HepG2 (cell line): ENCODE data around the gene VEZT. TPM values are rescaled to one million over a fixed set of nuclear protein-coding genes. Genes with fewer than 3 reads are reported as not detected.

Experiments
- FOXC1 ChIP-seq: sonication (generic); formaldehyde crosslinking; IDR thresholded peaks from 2 replicates; pipeline ENCODE4 v1.8.0; 2022; ENCODE audit warnings: mild to moderate bottlenecking, missing genetic modification reagents, borderline replicate concordance
- HNRNPH1 ChIP-seq: fragments of 200-400 bp; formaldehyde crosslinking; optimal IDR thresholded peaks from 2 replicates; pipeline ENCODE3; 2017; ENCODE audit warnings: mild to moderate bottlenecking, low read depth, low read length
- MIER2 ChIP-seq: IDR thresholded peaks from 2 replicates; pipeline ENCODE4 v1.6.1; 2016; ENCODE audit warnings: missing biosample characterization, missing genetic modification reagents
- MTF2 ChIP-seq: sonication (generic); formaldehyde crosslinking; IDR thresholded peaks from 2 replicates; pipeline ENCODE4 v1.5.0; 2020; ENCODE audit warnings: missing genetic modification reagents, borderline replicate concordance
- RNF2 ChIP-seq: fragments of 450-650 bp; conservative IDR thresholded peaks from 2 replicates; pipeline ENCODE4 v1.6.1; 2016; ENCODE audit warnings: low read depth
- RNF219 ChIP-seq: sonication (generic); formaldehyde crosslinking; IDR thresholded peaks from 2 replicates; pipeline ENCODE4 v1.5.0; 2020; ENCODE audit warnings: mild to moderate bottlenecking, missing genetic modification reagents
- SIN3B ChIP-seq: fragments of 150-350 bp; IDR thresholded peaks from 2 replicates; pipeline ENCODE4 v1.6.1; 2014; ENCODE audit warnings: low read length
- SIX1 ChIP-seq: sonication (generic); formaldehyde crosslinking; IDR thresholded peaks from 2 replicates; pipeline ENCODE4 v1.4.0; 2020; ENCODE audit warnings: missing genetic modification reagents, borderline replicate concordance
- SIX4 ChIP-seq: sonication (generic); formaldehyde crosslinking; IDR thresholded peaks from 2 replicates; pipeline ENCODE4 v1.4.0; 2020; ENCODE audit warnings: missing genetic modification reagents
- ZBTB14 ChIP-seq: sonication (generic); formaldehyde crosslinking; IDR thresholded peaks from 2 replicates; pipeline ENCODE4 v1.4.0; 2020; ENCODE audit warnings: missing genetic modification reagents
- ZC3H13 ChIP-seq: sonication (generic); formaldehyde crosslinking; IDR thresholded peaks from 2 replicates; pipeline ENCODE4 v1.8.1; 2023; ENCODE audit warnings: mild to moderate bottlenecking, missing genetic modification reagents, moderate library complexity
- ZNF143 ChIP-seq: sonication (generic); formaldehyde crosslinking; IDR thresholded peaks from 2 replicates; pipeline ENCODE4 v1.4.0; 2020; ENCODE audit warnings: missing genetic modification reagents
- ZNF431 ChIP-seq: sonication (generic); formaldehyde crosslinking; IDR thresholded peaks from 2 replicates; pipeline ENCODE4 v1.9.0; 2022; ENCODE audit warnings: missing genetic modification reagents, low read depth, mild to moderate bottlenecking, borderline replicate concordance
- ZNF567 ChIP-seq: sonication (generic); formaldehyde crosslinking; IDR thresholded peaks from 2 replicates; pipeline ENCODE4 v1.8.1; 2023; ENCODE audit warnings: mild to moderate bottlenecking, missing genetic modification reagents, borderline replicate concordance
- ZNF616 ChIP-seq: sonication (generic); formaldehyde crosslinking; IDR thresholded peaks from 2 replicates; pipeline ENCODE4 v1.5.0; 2020; ENCODE audit warnings: low read depth, mild to moderate bottlenecking, missing genetic modification reagents
- ZNF646 ChIP-seq: sonication (generic); formaldehyde crosslinking; IDR thresholded peaks from 2 replicates; pipeline ENCODE4 v1.9.0; 2021; ENCODE audit warnings: mild to moderate bottlenecking, missing genetic modification reagents
- ZSCAN29 ChIP-seq: sonication (generic); formaldehyde crosslinking; conservative IDR thresholded peaks from 2 replicates; pipeline ENCODE4 v1.4.0; 2020; ENCODE audit warnings: mild to moderate bottlenecking, missing genetic modification reagents
- polyA plus RNA-seq, 8 experiments: library from polyadenylated mRNA; depleted of rRNA in 3 of 8; stranded (reverse) in 7 of 8; unstranded in 1 of 8; fragments of >200 nt; fragmentation: Illumina TruSeq in 4 of 8; extraction: Trizol in 4 of 8; gene quantifications; 2 replicates each; pipeline versions ENCODE4 v1.2.1 to v1.2.3, GENCODE V29; 2011 to 2016; ENCODE audit warnings: low read depth in 4 of 8, missing spikeins in 1 of 8, mixed read lengths in 1 of 8; ENCODE audit not compliant: insufficient read depth in 1 of 8
- total RNA-seq, 5 experiments: library from RNA; depleted of rRNA; stranded (reverse); fragments of >200 nt; fragmentation: Illumina TruSeq; extraction: Trizol; gene quantifications; 2 replicates each; pipeline ENCODE4 v1.2.3, GENCODE V29; 2016; ENCODE audit warnings: low read depth in 1 of 5

Gene VEZT
- total and polyA plus RNA-seq, 2 of the 13 experiments (the other 11 are each of a cell fraction or from before 2014, with no cell fraction given): 35.5 to 51.6 TPM

GRCh38 chr12:95218150-95219133 lies 835 bp downstream of the VEZT start (continued):
- TF ChIP-seq ZBTB14 (CRISPR knock-in tag) (no peak), FOXC1 (CRISPR knock-in tag) (0 out of 2 replicates have a peak, but pooled peaks have one; percentile 23), ZNF567 (0 out of 2 replicates have a peak, but pooled peaks have one; percentile 59), SIN3B (0 out of 2 replicates have a peak, but pooled peaks have one; percentile 11), HNRNPH1 (no peak), MIER2 (CRISPR knock-in tag) (no peak), ZNF616 (no peak), ZNF143 (no peak), ZNF431 (CRISPR knock-in tag) (0 out of 2 replicates have a peak, but pooled peaks have one; percentile 21), ZC3H13 (CRISPR knock-in tag) (peak; percentile 13; the same call in 1 of the 2 replicates), ZSCAN29 (CRISPR knock-in tag) (peak; percentile 37; the same call in 1 of the 2 replicates), MTF2 (CRISPR knock-in tag) (0 out of 2 replicates have a peak, but pooled peaks have one; percentile 21), SIX1 (no peak), SIX4 (CRISPR knock-in tag) (no peak), RNF219 (CRISPR knock-in tag) (no peak), RNF2 (no peak), ZNF646 (0 out of 2 replicates have a peak, but pooled peaks have one; percentile 15)
